Measurements from ENCODE around the gene GABRR2. TPM values are rescaled to one million over a fixed set of nuclear protein-coding genes. Genes with fewer than 3 reads are reported as not detected.
"Not testable (repeated sequence)": the region's sequence is repeated elsewhere in the genome, so short reads cannot be mapped to it uniquely, and the experiment has no call there.

GABRR2 gene
- total RNA-seq, 2 experiments from 2014 or later, result 0.18 to 0.42 TPM

DNA sequence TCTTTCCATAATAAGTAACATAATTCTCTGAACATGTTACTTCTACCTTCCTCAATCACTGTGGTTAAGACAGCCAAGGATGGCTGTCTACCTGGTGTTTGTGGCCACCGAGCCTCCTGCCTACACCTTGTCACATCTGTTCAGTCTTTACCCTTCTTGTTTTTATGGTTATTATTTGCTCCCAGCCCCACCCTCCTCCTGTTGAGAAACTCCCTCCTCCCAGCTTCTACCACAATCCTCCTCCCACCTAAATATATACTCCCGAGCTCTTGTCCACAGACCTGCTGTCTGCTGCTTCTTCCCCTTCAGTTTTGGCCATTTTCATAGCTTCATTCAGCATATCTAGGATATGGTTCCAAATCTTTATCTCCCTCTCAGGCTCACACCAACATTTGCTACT is 62.2 kb downstream of the GABRR2 start:
- H3K36me3 Mint-ChIP-seq (ENCODE audit: low read depth), result no peaks in the 10 kb centered on the region
- H3K4me1 Mint-ChIP-seq (ENCODE audit: low read depth), result no peaks in the 10 kb centered on the region
- H3K27ac Mint-ChIP-seq, result no peak overlapping the region
- no peak overlapping the region for H3K4me3 Mint-ChIP-seq
- ChIA-PET CTCF (no interaction called here), POLR2A (no interaction called here)
- ATAC-seq (no peak), DNase-seq (no peak)
- H3K9me3 Mint-ChIP-seq (ENCODE audit: insufficient read depth), result no peaks in the 10 kb centered on the region
- peaks cover 11% of the 10 kb centered on the region for H3K27me3 Mint-ChIP-seq (ENCODE audit: low read depth)

- Mint-ChIP-seq H3K4me3 (no peak overlapping the region), H3K9me3 (ENCODE audit: insufficient read depth) (no peaks in the 10 kb centered on the region), H3K27me3 (ENCODE audit: low read depth) (peaks cover 17% of the 10 kb centered on the region), H3K36me3 (ENCODE audit: low read depth) (no peaks in the 10 kb centered on the region), H3K4me1 (ENCODE audit: low read depth) (no peaks in the 10 kb centered on the region), H3K27ac (no peak overlapping the region)
- ATAC-seq (no peak), DNase-seq (no peak)
- ChIA-PET POLR2A (no interaction called here), CTCF (no interaction called here)
Observed at GRCh38 chr6:89251976-89252375, 63.1 kb downstream of the GABRR2 start.

DNA sequence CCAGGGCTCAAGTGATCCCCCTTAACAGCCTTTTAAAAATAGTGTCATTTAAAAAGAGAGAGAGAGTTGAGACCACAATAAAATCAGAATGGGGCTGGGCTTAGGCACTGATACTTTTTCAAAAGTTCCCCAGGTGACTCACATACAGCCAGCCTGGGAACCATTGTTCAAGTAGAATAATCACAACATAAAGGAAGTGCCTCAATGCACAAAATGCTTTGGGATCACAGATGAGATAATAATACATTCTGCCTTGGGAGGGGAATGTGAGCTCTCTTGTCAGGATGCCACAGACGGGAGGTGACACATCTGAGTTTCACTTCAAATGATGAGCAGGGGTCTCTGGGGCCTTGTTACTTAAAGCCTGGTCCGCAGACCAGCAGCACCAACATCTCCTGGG is 63.9 kb downstream of the GABRR2 start:
- no peaks in the 10 kb centered on the region for H3K36me3 Mint-ChIP-seq (ENCODE audit: low read depth)

GRCh38 chr6:89250239-89250638 is 64.9 kb downstream of the GABRR2 start:
- Mint-ChIP-seq H3K4me3 (no peak overlapping the region), H3K27ac (no peak overlapping the region), H3K9me3 (ENCODE audit: insufficient read depth) (no peaks in the 10 kb centered on the region), H3K4me1 (ENCODE audit: low read depth) (no peaks in the 10 kb centered on the region), H3K27me3 (ENCODE audit: low read depth) (peaks cover 28% of the 10 kb centered on the region), H3K36me3 (ENCODE audit: low read depth) (no peaks in the 10 kb centered on the region)
- ATAC-seq, result no peak
- DNase-seq, result no peak
- CTCF ChIA-PET, result no interaction called here
- POLR2A ChIA-PET, result no interaction called here

More for the DNA sequence above, 63.9 kb downstream of the GABRR2 start:
- Mint-ChIP-seq H3K4me1 (ENCODE audit: low read depth) (no peaks in the 10 kb centered on the region), H3K4me3 (no peak overlapping the region), H3K9me3 (ENCODE audit: insufficient read depth) (no peaks in the 10 kb centered on the region), H3K27ac (no peak overlapping the region), H3K27me3 (ENCODE audit: low read depth) (peaks cover 23% of the 10 kb centered on the region)
- no peak for ATAC-seq
- DNase-seq, result no peak
- CTCF ChIA-PET, result no interaction called here
- POLR2A ChIA-PET, result no interaction called here

GRCh38 chr6:89244241-89244985 is 70.7 kb downstream of the GABRR2 start:
- Mint-ChIP-seq H3K36me3 (ENCODE audit: low read depth) (no peaks in the 10 kb centered on the region), H3K4me3 (no peak overlapping the region), H3K9me3 (ENCODE audit: insufficient read depth) (no peaks in the 10 kb centered on the region), H3K27ac (no peak overlapping the region), H3K27me3 (ENCODE audit: low read depth) (peaks cover 24% of the 10 kb centered on the region), H3K4me1 (ENCODE audit: low read depth) (peaks cover 29% of the 10 kb centered on the region)
- DNase-seq (no peak), ATAC-seq (no peak)
- ChIA-PET CTCF (interaction anchor here (0.6 to 1.9 kb wide), 5 partner anchors 9 to 261 kb away, joined by 3 to 10 read pairs (median 3); no protein-coding TSS in a partner anchor), POLR2A (no interaction called here)

- H3K27me3 Mint-ChIP-seq (ENCODE audit: low read depth), result peaks cover 27% of the 10 kb centered on the region
- no peak for ATAC-seq
- CTCF ChIA-PET, result interaction anchor here (0.7 to 1.9 kb wide), 4 partner anchors 129 to 388 kb away, joined by 3 to 10 read pairs (median 3); no protein-coding TSS in a partner anchor
- no peaks in the 10 kb centered on the region for H3K9me3 Mint-ChIP-seq (ENCODE audit: insufficient read depth)
- H3K4me1 Mint-ChIP-seq (ENCODE audit: low read depth), result peaks cover 33% of the 10 kb centered on the region
- no peak overlapping the region for H3K4me3 Mint-ChIP-seq
- POLR2A ChIA-PET, result no interaction called here
- H3K27ac Mint-ChIP-seq, result no peak overlapping the region
- no peaks in the 10 kb centered on the region for H3K36me3 Mint-ChIP-seq (ENCODE audit: low read depth)
- DNase-seq, result no peak
Observed at GRCh38 chr6:89243331-89243629, 71.8 kb downstream of the GABRR2 start.

GRCh38 chr6:89242574-89243330 is 72.3 kb downstream of the GABRR2 start:
- ATAC-seq, result no peak

GRCh38 chr6:89239338-89239737 is 75.8 kb downstream of the GABRR2 start:
- H3K27me3 Mint-ChIP-seq (ENCODE audit: low read depth), result peaks cover 22% of the 10 kb centered on the region

More at GRCh38 chr6:89242574-89243330, 72.3 kb downstream of the GABRR2 start:
- DNase-seq, result peak; percentile 25
- H3K9me3 Mint-ChIP-seq (ENCODE audit: insufficient read depth), result no peaks in the 10 kb centered on the region
- H3K36me3 Mint-ChIP-seq (ENCODE audit: low read depth), result no peaks in the 10 kb centered on the region
- peaks cover 33% of the 10 kb centered on the region for H3K4me1 Mint-ChIP-seq (ENCODE audit: low read depth)
- H3K27ac Mint-ChIP-seq, result no peak overlapping the region
- CTCF ChIA-PET, result interaction anchor here (0.7 to 2.6 kb wide), 7 partner anchors 10 to 388 kb away, joined by 3 to 22 read pairs (median 3); no protein-coding TSS in a partner anchor
- peaks cover 26% of the 10 kb centered on the region for H3K27me3 Mint-ChIP-seq (ENCODE audit: low read depth)
- POLR2A ChIA-PET, result no interaction called here
- no peak overlapping the region for H3K4me3 Mint-ChIP-seq

GRCh38 chr6:89237158-89237557 is 77.9 kb downstream of the GABRR2 start:
- DNase-seq (no peak), ATAC-seq (no peak)
- H3K9me3 Mint-ChIP-seq (ENCODE audit: insufficient read depth), result peaks cover 7% of the 10 kb centered on the region
- POLR2A ChIA-PET, result no interaction called here
- no peak overlapping the region for H3K27ac Mint-ChIP-seq
- CTCF ChIA-PET, result no interaction called here
- H3K27me3 Mint-ChIP-seq (ENCODE audit: low read depth), result peaks cover 38% of the 10 kb centered on the region
- peaks cover 23% of the 10 kb centered on the region for H3K4me1 Mint-ChIP-seq (ENCODE audit: low read depth)
- H3K36me3 Mint-ChIP-seq (ENCODE audit: low read depth), result no peaks in the 10 kb centered on the region
- no peak overlapping the region for H3K4me3 Mint-ChIP-seq

More at GRCh38 chr6:89239338-89239737, 75.8 kb downstream of the GABRR2 start:
- Mint-ChIP-seq H3K4me3 (no peak overlapping the region), H3K27ac (peak overlapping the region; percentile 35), H3K9me3 (ENCODE audit: insufficient read depth) (peaks cover 7% of the 10 kb centered on the region), H3K4me1 (ENCODE audit: low read depth) (peaks cover 27% of the 10 kb centered on the region), H3K36me3 (ENCODE audit: low read depth) (no peaks in the 10 kb centered on the region)
- POLR2A ChIA-PET, result no interaction called here
- ATAC-seq (peak; percentile 84), DNase-seq (peak; percentile 82)
- CTCF ChIA-PET, result interaction anchor here (1.0 to 2.1 kb wide), 3 partner anchors 133 to 259 kb away, joined by 3 to 8 read pairs (median 6); no protein-coding TSS in a partner anchor

DNA sequence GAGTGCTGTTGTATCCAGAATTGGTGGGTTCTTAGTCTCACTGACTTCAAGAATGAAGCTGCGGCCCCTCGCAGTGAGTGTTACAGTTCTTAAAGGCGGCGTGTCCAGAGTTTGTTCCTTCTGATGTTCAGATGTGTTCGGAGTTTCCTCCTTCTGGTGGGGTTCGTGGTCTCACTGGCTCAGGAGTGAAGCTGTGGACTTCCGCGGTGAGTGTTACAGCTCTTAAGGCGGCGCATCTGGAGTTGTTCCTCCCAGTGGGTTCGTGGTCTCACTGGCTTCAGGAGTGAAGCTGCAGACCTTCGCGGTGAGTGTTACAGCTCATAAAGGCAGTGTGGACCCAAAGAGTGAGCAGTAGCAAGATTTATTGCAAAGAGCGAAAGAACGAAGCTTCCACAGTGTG is 81.5 kb downstream of the GABRR2 start:
- H3K9me3 Mint-ChIP-seq (ENCODE audit: insufficient read depth); H3K27ac Mint-ChIP-seq; CTCF ChIA-PET; H3K36me3 Mint-ChIP-seq (ENCODE audit: low read depth); DNase-seq; POLR2A ChIA-PET; ATAC-seq; H3K4me1 Mint-ChIP-seq (ENCODE audit: low read depth): not testable (repeated sequence)
- Mint-ChIP-seq H3K4me3 (peak overlapping the region; percentile 57), H3K27me3 (ENCODE audit: low read depth) (peaks cover 45% of the 10 kb centered on the region)

DNA sequence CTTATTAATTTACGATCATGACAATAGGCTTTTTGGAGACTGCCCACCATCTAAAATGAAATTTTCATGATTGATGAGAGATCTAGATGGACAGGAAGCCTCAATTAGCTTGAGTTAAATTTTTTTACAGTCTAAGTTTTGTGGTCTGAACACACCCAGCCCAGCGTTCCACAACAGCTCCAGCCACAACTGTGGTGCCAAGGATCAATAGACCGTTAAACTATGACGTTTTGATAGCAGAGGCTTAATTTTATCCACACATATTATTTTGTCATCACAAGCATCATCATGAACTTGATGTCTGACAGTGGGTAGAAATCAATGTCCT is 92.4 kb downstream of the GABRR2 start:
- ChIA-PET POLR2A (no interaction called here), CTCF (interaction anchor here (0.7 kb wide), 1 partner anchor 13 kb away, joined by 4 read pairs; no protein-coding TSS in a partner anchor)
- Mint-ChIP-seq H3K9me3 (ENCODE audit: insufficient read depth) (no peaks in the 10 kb centered on the region), H3K4me3 (no peak overlapping the region), H3K36me3 (ENCODE audit: low read depth) (no peaks in the 10 kb centered on the region), H3K27ac (no peak overlapping the region), H3K4me1 (ENCODE audit: low read depth) (no peaks in the 10 kb centered on the region), H3K27me3 (ENCODE audit: low read depth) (peaks cover 16% of the 10 kb centered on the region)
- ATAC-seq (no peak), DNase-seq (no peak)

DNA sequence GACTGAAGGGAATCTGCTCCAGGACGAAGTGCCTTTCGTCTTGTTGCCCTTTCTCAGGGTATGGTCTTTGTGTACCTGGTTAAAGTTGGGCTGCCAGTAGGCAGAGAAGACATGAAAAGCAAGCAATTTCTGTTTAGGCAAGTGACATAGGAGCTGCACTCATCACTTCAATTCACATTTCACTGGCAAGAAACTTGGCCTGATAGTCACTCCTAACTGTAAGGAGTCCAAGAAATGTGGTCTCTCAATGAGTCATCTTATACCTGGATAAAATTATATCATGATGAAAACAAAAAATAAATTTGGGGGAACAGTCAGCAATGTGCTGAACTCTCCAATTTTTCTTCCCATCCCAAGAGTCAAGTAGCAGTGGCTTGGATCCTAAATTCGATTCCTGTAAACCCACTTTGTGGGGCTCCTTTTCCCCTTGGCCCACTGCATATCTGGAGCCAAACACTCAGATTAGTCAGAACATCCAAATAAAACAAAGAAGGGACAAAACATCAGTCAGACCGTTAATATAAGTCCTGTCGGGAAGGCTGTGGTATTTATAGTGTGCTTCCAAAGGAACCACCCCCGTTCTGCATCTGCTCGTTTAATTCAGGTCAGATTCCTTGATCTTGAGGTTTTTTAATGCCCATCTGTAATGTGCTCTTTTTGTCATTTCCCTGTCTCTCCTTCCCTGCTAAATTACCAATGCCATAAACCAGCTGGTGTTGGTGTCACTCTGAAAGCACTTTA is 93.0 kb downstream of the GABRR2 start:
- POLR2A ChIA-PET, result no interaction called here

More for the DNA sequence above, 93.0 kb downstream of the GABRR2 start:
- no peak for DNase-seq
- H3K4me3 Mint-ChIP-seq, result no peak overlapping the region
- no peaks in the 10 kb centered on the region for H3K36me3 Mint-ChIP-seq (ENCODE audit: low read depth)
- H3K27ac Mint-ChIP-seq, result no peak overlapping the region
- CTCF ChIA-PET, result interaction anchor here (0.7 to 1.4 kb wide), 2 partner anchors 14 to 150 kb away, joined by 4 read pairs; no protein-coding TSS in a partner anchor
- no peaks in the 10 kb centered on the region for H3K4me1 Mint-ChIP-seq (ENCODE audit: low read depth)
- H3K9me3 Mint-ChIP-seq (ENCODE audit: insufficient read depth), result no peaks in the 10 kb centered on the region
- no peak for ATAC-seq
- peaks cover 21% of the 10 kb centered on the region for H3K27me3 Mint-ChIP-seq (ENCODE audit: low read depth)

Measured in activated CD8-positive, alpha-beta T cell treated with anti-CD3 and anti-CD28 coated beads, Interleukin-2, amount 10 ng/mL, durations not matched to agents 7 days and 5 days (primary cell).